Measurements from ENCODE around the gene LGALS7.
"Not testable (repeated sequence)": the region's sequence is repeated elsewhere in the genome, so short reads cannot be mapped to it uniquely, and the experiment has no call there.

DNA sequence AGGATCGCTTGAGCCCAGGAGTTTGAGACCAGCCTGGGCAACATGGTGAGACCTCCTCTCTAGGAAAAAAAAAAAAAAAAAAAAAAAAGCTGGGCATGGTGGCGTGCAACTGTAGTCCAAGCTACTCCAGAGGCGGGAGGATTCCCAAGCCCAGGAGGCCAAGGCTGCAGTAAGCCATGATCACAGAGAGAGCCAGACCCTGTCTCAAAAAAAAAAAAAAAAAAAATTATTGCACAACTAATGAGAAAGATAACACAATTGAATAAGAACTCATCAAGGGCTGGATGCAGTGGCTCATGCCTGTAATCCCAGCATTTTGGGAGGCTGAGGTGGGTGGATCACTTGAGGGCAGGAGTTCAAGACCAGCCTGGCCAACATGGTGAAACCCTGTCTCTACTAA is 12.7 kb upstream of the LGALS7 start:
- TF ChIP-seq, protein P1, sequence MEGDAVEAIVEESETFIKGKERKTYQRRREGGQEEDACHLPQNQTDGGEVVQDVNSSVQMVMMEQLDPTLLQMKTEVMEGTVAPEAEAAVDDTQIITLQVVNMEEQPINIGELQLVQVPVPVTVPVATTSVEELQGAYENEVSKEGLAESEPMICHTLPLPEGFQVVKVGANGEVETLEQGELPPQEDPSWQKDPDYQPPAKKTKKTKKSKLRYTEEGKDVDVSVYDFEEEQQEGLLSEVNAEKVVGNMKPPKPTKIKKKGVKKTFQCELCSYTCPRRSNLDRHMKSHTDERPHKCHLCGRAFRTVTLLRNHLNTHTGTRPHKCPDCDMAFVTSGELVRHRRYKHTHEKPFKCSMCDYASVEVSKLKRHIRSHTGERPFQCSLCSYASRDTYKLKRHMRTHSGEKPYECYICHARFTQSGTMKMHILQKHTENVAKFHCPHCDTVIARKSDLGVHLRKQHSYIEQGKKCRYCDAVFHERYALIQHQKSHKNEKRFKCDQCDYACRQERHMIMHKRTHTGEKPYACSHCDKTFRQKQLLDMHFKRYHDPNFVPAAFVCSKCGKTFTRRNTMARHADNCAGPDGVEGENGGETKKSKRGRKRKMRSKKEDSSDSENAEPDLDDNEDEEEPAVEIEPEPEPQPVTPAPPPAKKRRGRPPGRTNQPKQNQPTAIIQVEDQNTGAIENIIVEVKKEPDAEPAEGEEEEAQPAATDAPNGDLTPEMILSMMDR (IDR thresholded peaks at IDR 0.05; ENCODE audit: poor library complexity): not testable (repeated sequence)
- not testable (repeated sequence) for TF ChIP-seq EZH2phosphoT487 (IDR thresholded peaks at IDR 0.05; ENCODE audit: low read depth, severe bottlenecking, unreplicated experiment)
